ENCODE results near the gene CRELD2. TPM values are rescaled to one million over a fixed set of nuclear protein-coding genes. Genes with fewer than 3 reads are reported as not detected.

The CRELD2 gene
- total and polyA plus RNA-seq, 2 of the 13 experiments (the other 11 are each of a cell fraction or from before 2014, with no cell fraction given) = 17.2 to 44.7 TPM

DNA sequence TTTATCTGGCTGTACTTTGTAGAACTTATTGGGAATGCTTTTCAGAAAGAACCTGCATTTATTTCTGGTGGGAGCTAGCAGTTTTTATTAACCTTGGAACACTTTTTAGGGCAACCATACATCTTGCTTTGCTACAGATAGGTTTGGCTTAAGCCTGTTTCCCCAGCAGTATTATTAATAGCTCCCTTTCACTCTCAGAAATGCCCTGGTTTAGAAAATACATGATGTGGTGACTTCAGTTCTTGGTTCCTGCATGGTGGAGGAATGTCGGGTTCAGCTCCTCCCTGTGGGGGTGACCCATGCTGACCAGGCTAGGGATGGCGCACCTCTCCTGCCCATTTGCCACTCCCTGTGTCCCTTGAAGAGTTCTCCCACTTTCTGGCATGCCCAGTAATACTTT lies 36.6 kb upstream of the CRELD2 start:
- H3K4me1 ChIP-seq (ENCODE audit: insufficient read depth, low read length) = no peaks in the 10 kb centered on the region
- in situ Hi-C loops (cut with HindIII; ENCODE audit: extremely low pct_ligation_motif_present, low pct_unique_long_range_greater_than_20kb) (no loop called here), intact Hi-C loops (cut with micrococcal nuclease; ENCODE audit: unreplicated experiment) (no loop called here)
- H3K4me3 ChIP-seq (replicated peaks in 1 of 3; ENCODE audit: insufficient read depth in 1 of 3, low read depth in 2 of 3, low read length in 3 of 3) = no peak overlapping the region
- no peaks in the 10 kb centered on the region; the same call in 1 of the 2 replicates for H4K20me1 ChIP-seq (ENCODE audit: insufficient read depth, low read length)
- peaks cover 39% of the 10 kb centered on the region for H3K79me2 ChIP-seq (ENCODE audit: insufficient read depth, low read length)
- FAIRE-seq (no peak), ATAC-seq (no peak), DNase-seq (ENCODE audit: low spot score) (no peak)
- no peaks in the 10 kb centered on the region for H3K9me3 ChIP-seq (ENCODE audit: low read length)
- CTCF ChIA-PET (ENCODE audit: low intra/inter-chr PET ratio, low total read pairs) = no interaction called here
- no peak for TF ChIP-seq KDM1A (CRISPR knock-in tag; IDR thresholded peaks at IDR 0.05)
- no peak for TF ChIP-seq ZNF547 (CRISPR knock-in tag; IDR thresholded peaks at IDR 0.05)
- no peak for TF ChIP-seq HNRNPL (IDR thresholded peaks at IDR 0.05; ENCODE audit: low read depth, low read length)
- TF ChIP-seq, protein P1, sequence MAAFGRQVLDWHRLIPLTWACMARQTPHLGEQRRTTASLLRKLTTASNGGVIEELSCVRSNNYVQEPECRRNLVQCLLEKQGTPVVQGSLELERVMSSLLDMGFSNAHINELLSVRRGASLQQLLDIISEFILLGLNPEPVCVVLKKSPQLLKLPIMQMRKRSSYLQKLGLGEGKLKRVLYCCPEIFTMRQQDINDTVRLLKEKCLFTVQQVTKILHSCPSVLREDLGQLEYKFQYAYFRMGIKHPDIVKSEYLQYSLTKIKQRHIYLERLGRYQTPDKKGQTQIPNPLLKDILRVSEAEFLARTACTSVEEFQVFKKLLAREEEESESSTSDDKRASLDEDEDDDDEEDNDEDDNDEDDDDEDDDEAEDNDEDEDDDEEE (CRISPR knock-in tag; IDR thresholded peaks at IDR 0.05) = no peak
- TF ChIP-seq, protein P2, sequence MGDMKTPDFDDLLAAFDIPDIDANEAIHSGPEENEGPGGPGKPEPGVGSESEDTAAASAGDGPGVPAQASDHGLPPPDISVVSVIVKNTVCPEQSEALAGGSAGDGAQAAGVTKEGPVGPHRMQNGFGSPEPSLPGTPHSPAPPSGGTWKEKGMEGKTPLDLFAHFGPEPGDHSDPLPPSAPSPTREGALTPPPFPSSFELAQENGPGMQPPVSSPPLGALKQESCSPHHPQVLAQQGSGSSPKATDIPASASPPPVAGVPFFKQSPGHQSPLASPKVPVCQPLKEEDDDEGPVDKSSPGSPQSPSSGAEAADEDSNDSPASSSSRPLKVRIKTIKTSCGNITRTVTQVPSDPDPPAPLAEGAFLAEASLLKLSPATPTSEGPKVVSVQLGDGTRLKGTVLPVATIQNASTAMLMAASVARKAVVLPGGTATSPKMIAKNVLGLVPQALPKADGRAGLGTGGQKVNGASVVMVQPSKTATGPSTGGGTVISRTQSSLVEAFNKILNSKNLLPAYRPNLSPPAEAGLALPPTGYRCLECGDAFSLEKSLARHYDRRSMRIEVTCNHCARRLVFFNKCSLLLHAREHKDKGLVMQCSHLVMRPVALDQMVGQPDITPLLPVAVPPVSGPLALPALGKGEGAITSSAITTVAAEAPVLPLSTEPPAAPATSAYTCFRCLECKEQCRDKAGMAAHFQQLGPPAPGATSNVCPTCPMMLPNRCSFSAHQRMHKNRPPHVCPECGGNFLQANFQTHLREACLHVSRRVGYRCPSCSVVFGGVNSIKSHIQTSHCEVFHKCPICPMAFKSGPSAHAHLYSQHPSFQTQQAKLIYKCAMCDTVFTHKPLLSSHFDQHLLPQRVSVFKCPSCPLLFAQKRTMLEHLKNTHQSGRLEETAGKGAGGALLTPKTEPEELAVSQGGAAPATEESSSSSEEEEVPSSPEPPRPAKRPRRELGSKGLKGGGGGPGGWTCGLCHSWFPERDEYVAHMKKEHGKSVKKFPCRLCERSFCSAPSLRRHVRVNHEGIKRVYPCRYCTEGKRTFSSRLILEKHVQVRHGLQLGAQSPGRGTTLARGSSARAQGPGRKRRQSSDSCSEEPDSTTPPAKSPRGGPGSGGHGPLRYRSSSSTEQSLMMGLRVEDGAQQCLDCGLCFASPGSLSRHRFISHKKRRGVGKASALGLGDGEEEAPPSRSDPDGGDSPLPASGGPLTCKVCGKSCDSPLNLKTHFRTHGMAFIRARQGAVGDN (CRISPR knock-in tag; IDR thresholded peaks at IDR 0.05) = no peak
- TF ChIP-seq, protein P3, sequence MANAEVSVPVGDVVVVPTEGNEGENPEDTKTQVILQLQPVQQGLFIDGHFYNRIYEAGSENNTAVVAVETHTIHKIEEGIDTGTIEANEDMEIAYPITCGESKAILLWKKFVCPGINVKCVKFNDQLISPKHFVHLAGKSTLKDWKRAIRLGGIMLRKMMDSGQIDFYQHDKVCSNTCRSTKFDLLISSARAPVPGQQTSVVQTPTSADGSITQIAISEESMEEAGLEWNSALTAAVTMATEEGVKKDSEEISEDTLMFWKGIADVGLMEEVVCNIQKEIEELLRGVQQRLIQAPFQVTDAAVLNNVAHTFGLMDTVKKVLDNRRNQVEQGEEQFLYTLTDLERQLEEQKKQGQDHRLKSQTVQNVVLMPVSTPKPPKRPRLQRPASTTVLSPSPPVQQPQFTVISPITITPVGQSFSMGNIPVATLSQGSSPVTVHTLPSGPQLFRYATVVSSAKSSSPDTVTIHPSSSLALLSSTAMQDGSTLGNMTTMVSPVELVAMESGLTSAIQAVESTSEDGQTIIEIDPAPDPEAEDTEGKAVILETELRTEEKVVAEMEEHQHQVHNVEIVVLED (CRISPR knock-in tag; IDR thresholded peaks at IDR 0.05; ENCODE audit: borderline replicate concordance) = no peak
- TF ChIP-seq GPN1 (CRISPR knock-in tag; IDR thresholded peaks at IDR 0.05; ENCODE audit: borderline replicate concordance) = no peak
- no peak for TF ChIP-seq ZNF761 (CRISPR knock-in tag; conservative IDR thresholded peaks at IDR 0.05)
- TF ChIP-seq SP140L (CRISPR knock-in tag; IDR thresholded peaks at IDR 0.05; ENCODE audit: borderline replicate concordance) = no peak
- peaks cover 12 to 31% of the 10 kb centered on the region in 2 experiments; a peak in 4 of 5 replicates for H3K36me3 ChIP-seq (replicated peaks in 1 of 2; ENCODE audit: control insufficient read depth in 1 of 2, insufficient read depth in 2 of 2, low read length in 2 of 2)
- no peak overlapping the region for H3K4me2 ChIP-seq (ENCODE audit: low read depth, low read length)
- no peak overlapping the region for H3K9ac ChIP-seq (ENCODE audit: insufficient read depth, low read depth, low read length)
- no peak overlapping the region for H3K27ac ChIP-seq (ENCODE audit: extremely low read length, insufficient read depth, low read length)
- H3K27me3 ChIP-seq (ENCODE audit: control insufficient read depth in 1 of 2, insufficient read depth in 2 of 2, low read length in 2 of 2) = no peaks in the 10 kb centered on the region
- no TSS peak for BruUV-seq (replicated peaks)
- WGBS (ENCODE audit: low lambda C conversion rate) = 100% methylated on average over 2 of the region's 2 CpGs
- POLR2A ChIA-PET = no interaction called here
- H2AFZ ChIP-seq (ENCODE audit: low read length) = no peak overlapping the region

Measured in HepG2 (cell line).